PC-3 (cell line): ENCODE measurements around the gene PDIA3. TPM values are rescaled to one million over a fixed set of nuclear protein-coding genes. Genes with fewer than 3 reads are reported as not detected.
A peak's percentile ranks its signal among the peaks of the same experiment; 100 is the strongest.

ENCODE experiments used
- ATAC-seq: fragments of 200-7000 bp; cut with Tn5 transposase; 2 replicates; pipeline ENCODE4 v1.9.1; 2020; ENCODE audit warnings: mild to moderate bottlenecking, moderate library complexity
- BruUV-seq: library from RNA; stranded (reverse); fragments of 400-500 nt; replicated peaks from 2 replicates; lab custom pipeline; 2021; lab: Mats Ljungman, UMichigan
- CTCF ChIA-PET: fragments of 300-600 bp; sonication (Branson Sonifier 250); formaldehyde crosslinking; loops from one replicate; lab custom pipeline; 2022; ENCODE audit warnings: antibody characterized with exemption; lab: Charles Lee
- POLR2A ChIA-PET: fragments of 300-600 bp; sonication (Branson Sonifier 250); formaldehyde crosslinking; loops from one replicate; lab custom pipeline; 2022; ENCODE audit warnings: antibody characterized with exemption; ENCODE audit not compliant: unreplicated experiment; lab: Charles Lee
- DNase-seq: peaks from one replicate; pipeline ENCODE4 v3.0.0-alpha.2; 2015
- H2AFZ ChIP-seq: fragments of 300-600 bp; sonication (generic); 2 replicates; pipeline ENCODE4 v1.6.0; 2016; ENCODE audit warnings: antibody characterized with exemption, low read length
- H3F3A ChIP-seq: fragments of 300-600 bp; sonication (generic); one replicate; pipeline ENCODE4 v1.6.0; 2017; ENCODE audit warnings: antibody characterized with exemption, low read length, control low read depth, mild to moderate bottlenecking; ENCODE audit not compliant: unreplicated experiment
- H3K27ac ChIP-seq: fragments of 300-600 bp; sonication (generic); 2 replicates; pipeline ENCODE4 v1.5.1; 2016; ENCODE audit warnings: mild to moderate bottlenecking, low read length
- H3K27me3 ChIP-seq: fragments of 300-600 bp; sonication (generic); 2 replicates; pipeline ENCODE4 v1.6.1; 2016; ENCODE audit warnings: low read length, mixed read lengths
- H3K36me3 ChIP-seq: fragments of 300-600 bp; sonication (generic); 2 replicates; pipeline ENCODE4 v1.6.1; 2016; ENCODE audit warnings: low read depth, mixed run types, low read length, mixed read lengths
- H3K4me1 ChIP-seq: fragments of 300-600 bp; sonication (generic); 2 replicates; pipeline ENCODE4 v1.5.1; 2016; ENCODE audit warnings: low read length; ENCODE audit not compliant: insufficient read depth
- H3K4me2 ChIP-seq: fragments of 300-600 bp; sonication (generic); 2 replicates; pipeline ENCODE4 v1.6.0; 2016; ENCODE audit warnings: low read length
- H3K4me3 ChIP-seq: fragments of 300-600 bp; sonication (generic); 2 replicates; pipeline ENCODE4 v1.5.1; 2016; ENCODE audit warnings: mild to moderate bottlenecking, low read length, mixed read lengths
- H3K79me2 ChIP-seq: fragments of 300-600 bp; sonication (generic); 2 replicates; pipeline ENCODE4 v1.6.1; 2017; ENCODE audit warnings: low read length, mixed read lengths
- H3K9ac ChIP-seq: fragments of 300-600 bp; sonication (generic); 2 replicates; pipeline ENCODE4 v1.6.0; 2016; ENCODE audit warnings: mild to moderate bottlenecking, low read length
- H3K9me2 ChIP-seq: fragments of 300-600 bp; sonication (generic); replicated peaks from 2 replicates; pipeline ENCODE4 v1.6.1; 2016; ENCODE audit warnings: mixed run types, low read length, mixed read lengths
- H3K9me3 ChIP-seq: fragments of 300-600 bp; sonication (generic); 2 replicates; pipeline ENCODE4 v1.6.1; 2016; ENCODE audit warnings: low read length, mixed read lengths
- H4K20me1 ChIP-seq: fragments of 300-600 bp; sonication (generic); 2 replicates; pipeline ENCODE4 v1.6.1; 2016; ENCODE audit warnings: low read length, mixed read lengths
- CTCF ChIP-seq: fragments of 300-600 bp; sonication (generic); conservative IDR thresholded peaks from 2 replicates; pipeline ENCODE4 v1.5.1; 2017; ENCODE audit warnings: antibody characterized with exemption, low read depth, mild to moderate bottlenecking, low read length
- EZH2 ChIP-seq: fragments of 300-600 bp; sonication (generic); IDR thresholded peaks from one replicate; pipeline ENCODE4 v1.6.1; 2017; ENCODE audit warnings: antibody characterized with exemption, mild to moderate bottlenecking, low read length; ENCODE audit not compliant: unreplicated experiment
- EZH2phosphoT487 ChIP-seq: fragments of 300-600 bp; sonication (generic); IDR thresholded peaks from 2 replicates; pipeline ENCODE4 v1.6.1; 2018; ENCODE audit warnings: mild to moderate bottlenecking, antibody characterized with exemption, low read length, borderline replicate concordance
- intact Hi-C: fragments of 100-400 bp; cut with micrococcal nuclease; formaldehyde crosslinking; loops from 2 replicates; pipeline ENCODE4 v1.9.0; 2023
- total RNA-seq: library from RNA; depleted of rRNA; stranded (reverse); fragments of >200 nt; gene quantifications from 2 replicates; pipeline ENCODE4 v1.2.3, GENCODE V29; 2014

The PDIA3 gene
- total RNA-seq, 1 experiment from 2014 or later, result 187 TPM

DNA sequence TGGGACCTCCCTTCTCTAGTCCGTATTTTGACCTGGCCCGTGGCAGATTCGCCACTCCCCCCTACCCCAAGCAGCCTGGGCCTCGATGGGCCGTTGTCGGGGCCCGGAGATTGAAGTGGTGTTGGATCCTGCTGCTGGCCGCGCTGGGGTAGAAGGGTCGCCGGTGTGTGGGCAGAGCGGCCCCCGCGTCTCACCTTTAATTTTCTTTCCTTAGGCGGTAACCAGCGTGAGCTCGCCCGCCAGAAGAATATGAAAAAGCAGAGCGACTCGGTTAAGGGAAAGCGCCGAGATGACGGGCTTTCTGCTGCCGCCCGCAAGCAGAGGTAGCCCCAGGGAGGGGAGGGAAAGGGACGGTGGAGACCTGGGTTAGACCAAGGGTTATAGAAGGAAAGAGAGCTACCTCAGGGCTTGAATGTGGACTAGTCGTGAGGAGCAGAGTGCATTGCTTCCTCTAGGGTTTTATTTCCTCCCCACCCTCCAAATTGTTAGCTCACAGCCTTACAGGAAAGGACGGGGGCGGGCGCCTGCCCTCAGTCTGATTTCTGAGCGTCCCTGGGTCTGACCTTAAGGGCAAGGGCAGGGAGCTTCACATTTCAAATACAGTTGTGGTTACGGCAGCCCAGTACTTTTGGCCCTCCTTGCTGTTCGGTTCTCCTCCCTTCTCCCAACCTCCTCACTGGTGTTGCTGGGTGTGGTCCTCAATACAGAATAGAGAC, 46.7 kb downstream of the PDIA3 start:
- no peaks in the 10 kb centered on the region for H3K9me3 ChIP-seq
- H3K27ac ChIP-seq, result peak overlapping the region; percentile 74
- peak overlapping the region; percentile 96 for H3K4me3 ChIP-seq
- peak overlapping the region; percentile 99 for H3K9ac ChIP-seq
- TSS peak; percentile 65 for BruUV-seq
- H2AFZ ChIP-seq, result peak overlapping the region; percentile 73
- intact Hi-C loops, result loop anchor here (2.0 kb wide), 1 partner anchor 16 kb away; the partner anchor contains the start of gene ELL3
- ATAC-seq, result no peak
- H3F3A ChIP-seq, result peaks cover 4% of the 10 kb centered on the region
- peaks cover 5% of the 10 kb centered on the region; the same call in 1 of the 2 replicates for H4K20me1 ChIP-seq
- no peak for TF ChIP-seq EZH2phosphoT487
- no peak for TF ChIP-seq EZH2
- TF ChIP-seq CTCF, result no peak
- H3K79me2 ChIP-seq, result peaks cover 35% of the 10 kb centered on the region
- H3K36me3 ChIP-seq, result peaks cover 30% of the 10 kb centered on the region
- peaks cover 41% of the 10 kb centered on the region for H3K4me1 ChIP-seq
- no peaks in the 10 kb centered on the region for H3K27me3 ChIP-seq
- CTCF ChIA-PET, result no interaction called here
- H3K4me2 ChIP-seq, result peak overlapping the region; percentile 90
- POLR2A ChIA-PET, result interaction anchor here (0.6 kb wide), 1 partner anchor 16 kb away, joined by 3 read pairs; no protein-coding TSS in a partner anchor
- no peaks in the 10 kb centered on the region for H3K9me2 ChIP-seq
- DNase-seq, result peak; percentile 20

DNA sequence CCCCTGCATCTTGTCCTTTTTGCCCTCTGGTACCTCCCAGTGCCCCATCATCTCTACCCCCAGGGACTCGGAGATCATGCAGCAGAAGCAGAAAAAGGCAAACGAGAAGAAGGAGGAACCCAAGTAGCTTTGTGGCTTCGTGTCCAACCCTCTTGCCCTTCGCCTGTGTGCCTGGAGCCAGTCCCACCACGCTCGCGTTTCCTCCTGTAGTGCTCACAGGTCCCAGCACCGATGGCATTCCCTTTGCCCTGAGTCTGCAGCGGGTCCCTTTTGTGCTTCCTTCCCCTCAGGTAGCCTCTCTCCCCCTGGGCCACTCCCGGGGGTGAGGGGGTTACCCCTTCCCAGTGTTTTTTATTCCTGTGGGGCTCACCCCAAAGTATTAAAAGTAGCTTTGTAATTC, 47.4 kb downstream of the PDIA3 start:
- POLR2A ChIA-PET, result no interaction called here
- peak overlapping the region; percentile 90 for H3K4me2 ChIP-seq
- ATAC-seq (no peak), DNase-seq (no peak)
- H3K4me3 ChIP-seq, result peak overlapping the region; percentile 96
- H3K9me2 ChIP-seq, result no peaks in the 10 kb centered on the region
- H3K79me2 ChIP-seq, result peaks cover 35% of the 10 kb centered on the region
- no peak overlapping the region for H2AFZ ChIP-seq
- H3K9me3 ChIP-seq, result no peaks in the 10 kb centered on the region
- peaks cover 49% of the 10 kb centered on the region for H3K4me1 ChIP-seq
- CTCF ChIA-PET, result no interaction called here
- no peak overlapping the region for H3K27ac ChIP-seq
- intact Hi-C loops, result loop anchor here (2.0 kb wide), 1 partner anchor 17 kb away; the partner anchor contains the start of gene ELL3
- H3K27me3 ChIP-seq, result no peaks in the 10 kb centered on the region
- peaks cover 5% of the 10 kb centered on the region for H3F3A ChIP-seq
- H4K20me1 ChIP-seq, result peaks cover 5% of the 10 kb centered on the region; the same call in 1 of the 2 replicates
- no TSS peak for BruUV-seq
- peak overlapping the region; percentile 99; the same call in 1 of the 2 replicates for H3K9ac ChIP-seq
- no peak for TF ChIP-seq EZH2phosphoT487
- no peak for TF ChIP-seq CTCF
- no peak for TF ChIP-seq EZH2
- peaks cover 30% of the 10 kb centered on the region for H3K36me3 ChIP-seq
